Measurements from ENCODE around the gene AHI1. TPM values are rescaled to one million over a fixed set of nuclear protein-coding genes. Genes with fewer than 3 reads are reported as not detected.

The AHI1 gene
- total RNA-seq, 1 donor from 2014 or later = 38.3 TPM

DNA sequence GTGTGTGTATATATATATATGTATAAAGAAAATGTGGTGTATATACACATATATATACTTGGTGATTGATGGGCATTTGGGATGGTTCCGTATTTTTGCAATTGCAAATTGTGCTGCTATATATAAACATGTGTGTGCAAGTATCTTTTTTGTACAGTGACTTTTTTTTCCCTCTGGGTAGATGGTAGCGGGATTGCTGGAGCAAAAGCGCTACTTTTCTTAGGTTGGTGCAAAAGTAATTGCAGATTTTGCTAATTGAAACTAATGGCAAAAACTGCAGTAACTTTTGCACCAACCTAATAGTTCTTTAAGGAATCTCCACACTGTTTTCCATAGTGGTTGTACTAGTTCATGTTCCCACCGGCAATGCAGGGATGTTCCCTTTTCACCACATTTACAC lies 135.4 kb downstream of the AHI1 start:
- Mint-ChIP-seq H3K4me3 (ENCODE audit: low read depth) (no peak overlapping the region), H3K27ac (no peak overlapping the region), H3K9me3 (ENCODE audit: low read depth) (peaks cover 29% of the 10 kb centered on the region), H3K36me3 (ENCODE audit: insufficient read depth) (peaks cover 20% of the 10 kb centered on the region), H3K4me1 (ENCODE audit: low read depth) (no peaks in the 10 kb centered on the region), H3K27me3 (no peaks in the 10 kb centered on the region)
- no peak for DNase-seq (ENCODE audit: low spot score, unreplicated experiment)
- TF ChIP-seq, protein P1, sequence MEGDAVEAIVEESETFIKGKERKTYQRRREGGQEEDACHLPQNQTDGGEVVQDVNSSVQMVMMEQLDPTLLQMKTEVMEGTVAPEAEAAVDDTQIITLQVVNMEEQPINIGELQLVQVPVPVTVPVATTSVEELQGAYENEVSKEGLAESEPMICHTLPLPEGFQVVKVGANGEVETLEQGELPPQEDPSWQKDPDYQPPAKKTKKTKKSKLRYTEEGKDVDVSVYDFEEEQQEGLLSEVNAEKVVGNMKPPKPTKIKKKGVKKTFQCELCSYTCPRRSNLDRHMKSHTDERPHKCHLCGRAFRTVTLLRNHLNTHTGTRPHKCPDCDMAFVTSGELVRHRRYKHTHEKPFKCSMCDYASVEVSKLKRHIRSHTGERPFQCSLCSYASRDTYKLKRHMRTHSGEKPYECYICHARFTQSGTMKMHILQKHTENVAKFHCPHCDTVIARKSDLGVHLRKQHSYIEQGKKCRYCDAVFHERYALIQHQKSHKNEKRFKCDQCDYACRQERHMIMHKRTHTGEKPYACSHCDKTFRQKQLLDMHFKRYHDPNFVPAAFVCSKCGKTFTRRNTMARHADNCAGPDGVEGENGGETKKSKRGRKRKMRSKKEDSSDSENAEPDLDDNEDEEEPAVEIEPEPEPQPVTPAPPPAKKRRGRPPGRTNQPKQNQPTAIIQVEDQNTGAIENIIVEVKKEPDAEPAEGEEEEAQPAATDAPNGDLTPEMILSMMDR (IDR thresholded peaks at IDR 0.05; ENCODE audit: unreplicated experiment) = no peak

DNA sequence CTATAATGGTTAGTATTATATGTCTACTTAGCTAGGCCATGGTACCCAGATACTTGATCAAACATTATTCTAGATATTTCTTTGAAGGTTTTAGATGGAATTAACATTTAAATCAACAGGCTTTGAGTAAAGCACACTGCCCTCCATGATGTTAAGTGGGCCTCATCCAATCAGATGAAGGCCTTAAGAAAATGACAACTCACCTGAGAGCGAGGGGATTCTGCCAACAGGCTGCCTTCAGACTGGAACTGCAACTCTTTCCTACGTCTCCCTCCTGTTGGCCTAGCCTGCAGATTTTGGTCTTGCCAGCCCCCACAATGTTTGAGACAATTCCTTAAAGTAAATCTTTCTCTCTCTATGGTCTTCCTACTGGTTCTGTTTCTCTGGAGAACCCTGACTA lies 137.3 kb downstream of the AHI1 start:
- Mint-ChIP-seq H3K4me1 (ENCODE audit: low read depth) (no peaks in the 10 kb centered on the region), H3K36me3 (ENCODE audit: insufficient read depth) (peaks cover 10% of the 10 kb centered on the region), H3K27ac (no peak overlapping the region), H3K27me3 (no peaks in the 10 kb centered on the region), H3K9me3 (ENCODE audit: low read depth) (peaks cover 10% of the 10 kb centered on the region), H3K4me3 (ENCODE audit: low read depth) (no peak overlapping the region)
- TF ChIP-seq, protein P1 (IDR thresholded peaks at IDR 0.05; ENCODE audit: unreplicated experiment) = no peak
- no peak for DNase-seq (ENCODE audit: low spot score, unreplicated experiment)

GRCh38 chr6:135358985-135359384 lies 138.6 kb downstream of the AHI1 start:
- no peaks in the 10 kb centered on the region for H3K27me3 Mint-ChIP-seq
- peaks cover 6% of the 10 kb centered on the region for H3K36me3 Mint-ChIP-seq (ENCODE audit: insufficient read depth)
- H3K9me3 Mint-ChIP-seq (ENCODE audit: low read depth) = peaks cover 5% of the 10 kb centered on the region
- H3K4me3 Mint-ChIP-seq (ENCODE audit: low read depth) = no peak overlapping the region
- TF ChIP-seq, protein P1 (IDR thresholded peaks at IDR 0.05; ENCODE audit: unreplicated experiment) = no peak
- DNase-seq (ENCODE audit: low spot score, unreplicated experiment) = no peak
- no peaks in the 10 kb centered on the region for H3K4me1 Mint-ChIP-seq (ENCODE audit: low read depth)
- H3K27ac Mint-ChIP-seq = no peak overlapping the region

DNA sequence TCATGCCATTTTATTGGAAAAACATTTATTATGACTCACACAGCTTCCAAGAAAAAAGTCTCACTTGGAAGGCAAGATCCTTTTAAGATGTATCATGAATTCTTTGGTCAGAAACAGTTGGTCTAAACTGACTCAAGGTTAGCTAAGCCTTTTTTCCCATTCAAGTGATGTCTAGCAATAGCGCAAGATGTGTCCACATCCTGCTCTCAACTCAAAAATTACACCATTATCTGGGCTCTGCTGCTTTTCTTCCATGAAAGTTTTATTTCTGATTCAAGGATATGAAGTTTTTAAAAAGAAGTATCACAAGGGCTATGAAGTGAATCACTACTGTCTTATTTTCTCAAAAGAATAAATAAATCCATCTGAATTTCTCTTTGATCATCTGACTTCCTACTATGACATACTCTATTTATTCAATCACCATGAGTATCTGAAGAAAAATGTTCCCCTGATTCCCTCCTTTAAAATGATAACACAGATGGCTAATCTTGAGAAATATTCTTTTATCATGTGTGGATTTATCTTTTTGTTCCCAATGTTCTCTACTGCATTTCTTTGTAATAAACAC lies 139.2 kb downstream of the AHI1 start:
- peaks cover 6% of the 10 kb centered on the region for H3K36me3 Mint-ChIP-seq (ENCODE audit: insufficient read depth)
- H3K4me1 Mint-ChIP-seq (ENCODE audit: low read depth) = no peaks in the 10 kb centered on the region
- DNase-seq (ENCODE audit: low spot score, unreplicated experiment) = no peak
- peak overlapping the region; percentile 63 for H3K27ac Mint-ChIP-seq
- TF ChIP-seq, protein P1 (IDR thresholded peaks at IDR 0.05; ENCODE audit: unreplicated experiment) = no peak
- no peaks in the 10 kb centered on the region for H3K27me3 Mint-ChIP-seq
- peaks cover 5% of the 10 kb centered on the region for H3K9me3 Mint-ChIP-seq (ENCODE audit: low read depth)
- no peak overlapping the region for H3K4me3 Mint-ChIP-seq (ENCODE audit: low read depth)

GRCh38 chr6:135354407-135354806 lies 143.1 kb downstream of the AHI1 start:
- H3K9me3 Mint-ChIP-seq (ENCODE audit: low read depth) = no peaks in the 10 kb centered on the region
- TF ChIP-seq, protein P1 (IDR thresholded peaks at IDR 0.05; ENCODE audit: unreplicated experiment) = no peak
- no peak overlapping the region for H3K27ac Mint-ChIP-seq
- peaks cover 2% of the 10 kb centered on the region for H3K36me3 Mint-ChIP-seq (ENCODE audit: insufficient read depth)
- H3K4me1 Mint-ChIP-seq (ENCODE audit: low read depth) = no peaks in the 10 kb centered on the region
- H3K4me3 Mint-ChIP-seq (ENCODE audit: low read depth) = no peak overlapping the region
- no peaks in the 10 kb centered on the region for H3K27me3 Mint-ChIP-seq
- DNase-seq (ENCODE audit: low spot score, unreplicated experiment) = no peak
